Measurements from ENCODE around the gene ATP1B2. TPM values are rescaled to one million over a fixed set of nuclear protein-coding genes. Genes with fewer than 3 reads are reported as not detected.
A peak's percentile ranks its signal among the peaks of the same experiment; 100 is the strongest.

Gene ATP1B2
- total and polyA plus RNA-seq, 9 of the 15 experiments (the other 6 are each of a cell fraction or from before 2014, with no cell fraction given): 0.23 to 6.0 (median 0.99) TPM

- in situ Hi-C loops (cut with MboI) (loop anchor here (5.0 kb wide), 1 partner anchor 55 kb away; the partner anchor contains the start of gene SHBG), intact Hi-C loops (cut with micrococcal nuclease) (loop anchor here (5.0 kb wide), 1 partner anchor 100 kb away; no protein-coding TSS in a partner anchor)
- Histone ChIP-seq H3K9ac (ENCODE audit: insufficient read depth in 1 of 2, low read depth in 2 of 2, low read length in 2 of 2) (peak within 1 kb of the TSS; percentile 95 to 96), H3K4me3 (peak within 1 kb of the TSS; percentile 78), H3K4me1 (replicated peaks in 1 of 2; ENCODE audit: control insufficient read depth in 2 of 2, insufficient read depth in 2 of 2, low read length in 2 of 2) (peaks cover 6 to 21% of the 10 kb centered on the region in 2 experiments; a peak in 3 of 5 replicates), H3K9me3 (replicated peaks; ENCODE audit: control insufficient read depth, insufficient read depth, low read depth, low read length) (no peaks in the 10 kb centered on the region), H4K20me1 (replicated peaks; ENCODE audit: control insufficient read depth, insufficient read depth, low read length) (no peaks in the 10 kb centered on the region), H3K4me2 (ENCODE audit: insufficient read depth, low read length) (peak within 1 kb of the TSS; percentile 99), H3K79me2 (ENCODE audit: control insufficient read depth, insufficient read depth, low read length) (peaks cover 65% of the 10 kb centered on the region), H3K27ac (ENCODE audit: extremely low read depth, low read depth, low read length) (peak within 1 kb of the TSS; percentile 99), H2AFZ (ENCODE audit: low read depth, low read length) (peak within 1 kb of the TSS; percentile 92), H3K36me3 (ENCODE audit: control insufficient read depth, insufficient read depth, low read length) (peaks cover 27% of the 10 kb centered on the region), H3K27me3 (ENCODE audit: control insufficient read depth in 2 of 2, insufficient read depth in 2 of 2, low read length in 2 of 2) (no peaks in the 10 kb centered on the region), H3K9me1 (ENCODE audit: control insufficient read depth, insufficient read depth, low read length) (no peaks in the 10 kb centered on the region)
- ATAC-seq (peak; percentile 73), FAIRE-seq (peak; percentile 92), DNase-seq (ENCODE audit: extremely low read depth in 1 of 4, low spot score in 3 of 4) (peak; percentile 66 to 93 (median 74))
- 0% methylated on average over 23 of the region's 30 CpGs for WGBS (ENCODE audit: insufficient coverage, low coverage, missing lambda C conversion rate)
- ChIA-PET POLR2A (interaction anchor here (0.6 to 7.3 kb wide), 46 partner anchors 10 to 574 kb away, joined by 3 to 67 read pairs (median 5); partner anchors contain the start of genes ATP1B2, CD68, DNAH2 and EFNB3), CTCF (ENCODE audit: low intra/inter-chr PET ratio) (interaction anchor here (1.1 to 2.7 kb wide), 4 partner anchors 53 to 125 kb away, joined by 3 to 18 read pairs (median 4); partner anchors contain the start of gene SENP3)
- BruUV-seq (replicated peaks): TSS peak; percentile 71
- no peak for TF ChIP-seq PHB2 (IDR thresholded peaks at IDR 0.05; ENCODE audit: low read depth)
- no peak for TF ChIP-seq ZFP1 (CRISPR knock-in tag; IDR thresholded peaks at IDR 0.05)
- TF ChIP-seq E2F1 (CRISPR knock-in tag; IDR thresholded peaks at IDR 0.05): 0 out of 2 replicates have a peak, but pooled peaks have one; percentile 10
- no peak for TF ChIP-seq ETV1 (tag; conservative IDR thresholded peaks at IDR 0.05; ENCODE audit: low read depth)
- TF ChIP-seq NR2F6 (CRISPR knock-in tag; IDR thresholded peaks at IDR 0.05): no peak
- TF ChIP-seq MYC (IDR thresholded peaks at IDR 0.05; ENCODE audit: low read depth, low read length): peak; percentile 99
- peak; percentile 68; the same call in 1 of the 2 replicates for TF ChIP-seq MYC (CRISPR knock-in tag; IDR thresholded peaks at IDR 0.05; ENCODE audit: borderline replicate concordance, low read depth)
- peak; percentile 53 for TF ChIP-seq NFIC (IDR thresholded peaks at IDR 0.05)
- no peak for TF ChIP-seq NR1H2 (CRISPR knock-in tag; IDR thresholded peaks at IDR 0.05)
- TF ChIP-seq MAFF (IDR thresholded peaks at IDR 0.05; ENCODE audit: low read length): no peak
- TF ChIP-seq HIVEP1 (CRISPR knock-in tag; IDR thresholded peaks at IDR 0.05): no peak
- TF ChIP-seq ZNF75A (CRISPR knock-in tag; IDR thresholded peaks at IDR 0.05): no peak
- TF ChIP-seq MEIS2 (IDR thresholded peaks at IDR 0.05; ENCODE audit: partially characterized antibody): no peak
- no peak for TF ChIP-seq ZNF384 (IDR thresholded peaks at IDR 0.05; ENCODE audit: low read depth, low read length)
- TF ChIP-seq ZNF408 (CRISPR knock-in tag; IDR thresholded peaks at IDR 0.05; ENCODE audit: low read depth): no peak
- TF ChIP-seq PREB (CRISPR knock-in tag; IDR thresholded peaks at IDR 0.05): no peak
- no peak for TF ChIP-seq KDM4B (IDR thresholded peaks at IDR 0.05; ENCODE audit: borderline replicate concordance in 2 of 2, low read depth in 1 of 2)
- no peak for TF ChIP-seq ATF4 (CRISPR knock-in tag; IDR thresholded peaks at IDR 0.05)
- no peak for TF ChIP-seq RAD51 (IDR thresholded peaks at IDR 0.05; ENCODE audit: borderline replicate concordance, low read depth)
- TF ChIP-seq HNRNPL (IDR thresholded peaks at IDR 0.05; ENCODE audit: low read depth, low read length): no peak
Measured at GRCh38 chr17:7687072-7687907, 36.6 kb downstream of the ATP1B2 start, which contains the start of gene TP53. Gene TP53, minus strand, starts transcription at chr17:7687490. Its CDS starts 10,896 bp downstream, at chr17:7676594.
